K562 (cell line): ENCODE results near the gene C9orf50. TPM values are rescaled to one million over a fixed set of nuclear protein-coding genes. Genes with fewer than 3 reads are reported as not detected.

Source experiments
- BMI1 ChIP-seq: fragments of 150-350 bp; IDR thresholded peaks from 2 replicates; pipeline ENCODE4 v1.6.1; 2014; ENCODE audit warnings: low read length
- CBFA2T2 ChIP-seq: fragments of 450-650 bp; conservative IDR thresholded peaks from 2 replicates; pipeline ENCODE4 v1.6.1; 2017; ENCODE audit warnings: mild to moderate bottlenecking
- CBX1 ChIP-seq: sonication (generic); IDR thresholded peaks from 2 replicates; pipeline ENCODE4 v1.6.1; 2016; ENCODE audit warnings: antibody characterized with exemption, low read depth, mild to moderate bottlenecking
- CHD1 ChIP-seq: fragments of 200-600 bp; sonication (generic); IDR thresholded peaks from one replicate; pipeline ENCODE4 v1.6.1; 2012; ENCODE audit warnings: mild to moderate bottlenecking, moderate library complexity, low read length, inconsistent platforms
- DNMT1 ChIP-seq: fragments of 450-650 bp; IDR thresholded peaks from 2 replicates; pipeline ENCODE4 v1.6.1; 2016; ENCODE audit warnings: antibody characterized with exemption, mild to moderate bottlenecking
- FOXP4 ChIP-seq: sonication (generic); formaldehyde crosslinking; IDR thresholded peaks from 2 replicates; pipeline ENCODE4 v1.8.0; 2022; ENCODE audit warnings: mild to moderate bottlenecking, missing genetic modification reagents, borderline replicate concordance
- LCOR ChIP-seq: sonication (generic); formaldehyde crosslinking; IDR thresholded peaks from 2 replicates; pipeline ENCODE4 v1.8.0; 2022; ENCODE audit warnings: mild to moderate bottlenecking, missing genetic modification reagents
- PHF21A ChIP-seq: fragments of 450-650 bp; IDR thresholded peaks from 2 replicates; pipeline ENCODE4 v1.6.1; 2017; ENCODE audit warnings: low read depth, borderline replicate concordance
- POLR3G ChIP-seq: IDR thresholded peaks from 2 replicates; pipeline ENCODE4 v1.6.1; 2011; ENCODE audit not compliant: insufficient read length, insufficient replicate concordance; ENCODE audit errors: extremely low read depth
- PRPF4 ChIP-seq: fragments of 200-400 bp; formaldehyde crosslinking; IDR thresholded peaks from one replicate; pipeline ENCODE4 v1.6.1; 2017; ENCODE audit warnings: low read length, low read depth, mild to moderate bottlenecking; ENCODE audit not compliant: insufficient read depth, poor library complexity, severe bottlenecking
- RBBP5 ChIP-seq: fragments of 200-600 bp; sonication (generic); IDR thresholded peaks from 2 replicates; pipeline ENCODE4 v1.6.1; 2012; ENCODE audit warnings: borderline replicate concordance, mild to moderate bottlenecking, low read length, control low read depth, inconsistent platforms; ENCODE audit not compliant: insufficient read depth, poor library complexity, severe bottlenecking
- SREBF1 ChIP-seq: fragments of 150-350 bp; IDR thresholded peaks from 2 replicates; pipeline ENCODE4 v1.6.1; 2014; ENCODE audit warnings: antibody characterized with exemption, low read depth, low read length, borderline replicate concordance
- TEAD4 ChIP-seq, 2 experiments: sonication (generic) in 1 of 2; formaldehyde crosslinking in 1 of 2; IDR thresholded peaks; 2 replicates each; pipeline versions ENCODE4 v1.6.1 to v1.8.0; 2012 to 2022; ENCODE audit warnings: borderline replicate concordance in 1 of 2, inconsistent platforms in 1 of 2, low read length in 1 of 2, mild to moderate bottlenecking in 1 of 2, missing genetic modification reagents in 1 of 2
- ZBTB5 ChIP-seq: fragments of 450-650 bp; IDR thresholded peaks from 2 replicates; pipeline ENCODE4 v1.6.1; 2017; ENCODE audit warnings: antibody characterized with exemption
- ZNF184 ChIP-seq: sonication (generic); formaldehyde crosslinking; IDR thresholded peaks from 2 replicates; pipeline ENCODE4 v1.5.0; 2020; ENCODE audit warnings: missing genetic modification reagents
- ZNF280A ChIP-seq: fragments of 450-650 bp; IDR thresholded peaks from 2 replicates; pipeline ENCODE4 v1.6.1; 2018; ENCODE audit warnings: mild to moderate bottlenecking, low read depth; ENCODE audit not compliant: partially characterized antibody
- ZNF311 ChIP-seq: fragments of 250-450 bp; sonication (Bioruptor Pico); IDR thresholded peaks from 2 replicates; pipeline ENCODE4 v1.4.0; 2020; ENCODE audit warnings: mild to moderate bottlenecking, moderate library complexity
- ZNF431 ChIP-seq: sonication (generic); formaldehyde crosslinking; IDR thresholded peaks from 2 replicates; pipeline ENCODE4 v1.8.0; 2022; ENCODE audit warnings: mild to moderate bottlenecking, missing genetic modification reagents
- ZNF699 ChIP-seq: fragments of 250-450 bp; sonication (Bioruptor Pico); IDR thresholded peaks from 2 replicates; pipeline ENCODE4 v1.8.0; 2021; ENCODE audit warnings: mild to moderate bottlenecking, moderate library complexity; ENCODE audit not compliant: insufficient replicate concordance
- polyA plus RNA-seq, 8 experiments: library from polyadenylated mRNA; depleted of rRNA in 4 of 8; stranded (reverse) in 5 of 8; unstranded in 3 of 8; fragments of >200 nt; fragmentation: Nextera tagmentation in 2 of 8; fragmentation: Illumina TruSeq in 1 of 8; extraction: Ambion mirVana in 2 of 8; extraction: Trizol in 1 of 8; gene quantifications; 2 replicates each; pipeline versions ENCODE4 v1.2.1 to v1.2.3, GENCODE V29; 2011 to 2014; ENCODE audit warnings: inconsistent platforms in 1 of 8, missing spikeins in 1 of 8
- total RNA-seq, 7 experiments: library from RNA; depleted of rRNA in 6 of 7; stranded (reverse); fragments of >200 nt in 6 of 7; fragmentation: Illumina TruSeq in 2 of 7; extraction: Trizol in 2 of 7; gene quantifications; 2 replicates each; pipeline versions ENCODE4 v1.2.1 to v1.2.3, GENCODE V29; 2011 to 2021; ENCODE audit warnings: low replicate concordance in 1 of 7

Gene C9orf50
- total and polyA plus RNA-seq, 9 of the 15 experiments (the other 6 are each of a cell fraction or from before 2014, with no cell fraction given), result not detected

GRCh38 chr9:129595903-129596540 is 24.9 kb downstream of the C9orf50 start (continued):
- no peak for TF ChIP-seq RBBP5
- TF ChIP-seq BMI1, result no peak
- TF ChIP-seq PHF21A, result peak; percentile 49; the same call in 1 of the 2 replicates
- no peak for TF ChIP-seq DNMT1
- peak; percentile 69; the same call in 1 of the 2 replicates for TF ChIP-seq LCOR
- no peak for TF ChIP-seq SREBF1
- TF ChIP-seq ZNF699, result no peak
- peak; percentile 93 for TF ChIP-seq CBFA2T2
- TF ChIP-seq ZBTB5, result no peak
- no peak for TF ChIP-seq FOXP4 (CRISPR knock-in tag)
- TF ChIP-seq POLR3G, result no peak
- no peak for TF ChIP-seq CHD1
- TF ChIP-seq ZNF311 (CRISPR knock-in tag), result peak; percentile 92
- no peak for TF ChIP-seq ZNF280A
- TF ChIP-seq ZNF184 (CRISPR knock-in tag), result no peak
- peak; percentile 88; the same call in 1 of the 2 replicates for TF ChIP-seq CBX1
- peak; percentile 72 for TF ChIP-seq TEAD4 (IDR thresholded peaks at IDR 0.05; ENCODE audit: low read length)
- no peak for TF ChIP-seq TEAD4 (CRISPR knock-in tag; IDR thresholded peaks at IDR 0.05; ENCODE audit: borderline replicate concordance)
- TF ChIP-seq ZNF431 (CRISPR knock-in tag), result no peak
- no peak for TF ChIP-seq PRPF4
